ENCODE measurements around the gene CYBRD1. TPM values are rescaled to one million over a fixed set of nuclear protein-coding genes. Genes with fewer than 3 reads are reported as not detected.

The CYBRD1 gene
- total and polyA plus RNA-seq, 10 of the 15 experiments (the other 5 are each of a cell fraction or from before 2014, with no cell fraction given) = 10.8 to 51.9 (median 29.6) TPM

DNA sequence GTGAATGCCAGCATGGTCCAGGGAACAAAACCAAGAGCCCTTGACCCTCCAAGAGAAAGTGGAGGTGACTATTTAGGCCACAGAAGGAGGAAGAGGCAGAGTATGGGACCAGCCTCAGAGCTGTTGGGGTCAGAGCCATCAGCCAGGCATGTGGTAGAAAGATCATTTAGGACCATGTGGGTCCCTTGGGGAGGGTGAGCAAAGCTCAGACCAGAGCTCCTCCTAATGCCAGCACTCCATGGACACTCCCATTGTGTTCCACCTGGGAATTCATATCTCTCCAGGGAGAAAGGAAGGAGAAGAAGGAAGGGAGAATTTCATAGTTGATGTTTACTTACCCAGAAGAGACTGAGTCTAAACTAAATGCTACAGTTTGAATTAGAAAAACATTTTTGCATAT, 73.2 kb downstream of the CYBRD1 start (continued):
- TF ChIP-seq, protein P1, sequence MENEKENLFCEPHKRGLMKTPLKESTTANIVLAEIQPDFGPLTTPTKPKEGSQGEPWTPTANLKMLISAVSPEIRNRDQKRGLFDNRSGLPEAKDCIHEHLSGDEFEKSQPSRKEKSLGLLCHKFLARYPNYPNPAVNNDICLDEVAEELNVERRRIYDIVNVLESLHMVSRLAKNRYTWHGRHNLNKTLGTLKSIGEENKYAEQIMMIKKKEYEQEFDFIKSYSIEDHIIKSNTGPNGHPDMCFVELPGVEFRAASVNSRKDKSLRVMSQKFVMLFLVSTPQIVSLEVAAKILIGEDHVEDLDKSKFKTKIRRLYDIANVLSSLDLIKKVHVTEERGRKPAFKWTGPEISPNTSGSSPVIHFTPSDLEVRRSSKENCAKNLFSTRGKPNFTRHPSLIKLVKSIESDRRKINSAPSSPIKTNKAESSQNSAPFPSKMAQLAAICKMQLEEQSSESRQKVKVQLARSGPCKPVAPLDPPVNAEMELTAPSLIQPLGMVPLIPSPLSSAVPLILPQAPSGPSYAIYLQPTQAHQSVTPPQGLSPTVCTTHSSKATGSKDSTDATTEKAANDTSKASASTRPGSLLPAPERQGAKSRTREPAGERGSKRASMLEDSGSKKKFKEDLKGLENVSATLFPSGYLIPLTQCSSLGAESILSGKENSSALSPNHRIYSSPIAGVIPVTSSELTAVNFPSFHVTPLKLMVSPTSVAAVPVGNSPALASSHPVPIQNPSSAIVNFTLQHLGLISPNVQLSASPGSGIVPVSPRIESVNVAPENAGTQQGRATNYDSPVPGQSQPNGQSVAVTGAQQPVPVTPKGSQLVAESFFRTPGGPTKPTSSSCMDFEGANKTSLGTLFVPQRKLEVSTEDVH (IDR thresholded peaks at IDR 0.05; ENCODE audit: low read depth, partially characterized antibody) = no peak
- TF ChIP-seq PML (IDR thresholded peaks at IDR 0.05; ENCODE audit: low read length) = no peak

- ChIA-PET POLR2A (interaction anchor here (0.6 kb wide), 1 partner anchor 1767 kb away, joined by 5 read pairs; no protein-coding TSS in a partner anchor), SMC1A (ENCODE audit: uncharacterized antibody, unreplicated experiment) (interaction anchor here (0.7 kb wide), 1 partner anchor 455 kb away, joined by 3 read pairs; no protein-coding TSS in a partner anchor), RAD21 (ENCODE audit: unreplicated experiment) (interaction anchor here (1.0 kb wide), 1 partner anchor 22 kb away, joined by 5 read pairs; no protein-coding TSS in a partner anchor), CTCF (interaction anchor here (0.6 to 2.3 kb wide), 6 partner anchors 15 to 621 kb away, joined by 3 to 9 read pairs (median 4); no protein-coding TSS in a partner anchor)
- no peaks in the 10 kb centered on the region for H3K79me2 ChIP-seq (ENCODE audit: control insufficient read depth, insufficient read depth, low read length)
- H3K4me2 ChIP-seq (ENCODE audit: control insufficient read depth, insufficient read depth) = no peak overlapping the region
- ATAC-seq (no peak), FAIRE-seq (no peak), DNase-seq (ENCODE audit: low read depth, low spot score) (no peak)
- in situ Hi-C loops (cut with MboI) (loop anchor here (10.0 kb wide), 2 partner anchors 509 to 869 kb away; partner anchors contain the start of gene DLX2), intact Hi-C loops (cut with micrococcal nuclease; ENCODE audit: unreplicated experiment) (loop anchor here (5.0 kb wide), 2 partner anchors 106 to 531 kb away; no protein-coding TSS in a partner anchor)
- H3K27me3 ChIP-seq (replicated peaks in 1 of 2; ENCODE audit: control insufficient read depth in 2 of 2, insufficient read depth in 2 of 2, low read length in 1 of 2) = no peaks in the 10 kb centered on the region
- no peak overlapping the region for H2AFZ ChIP-seq (ENCODE audit: control insufficient read depth, low read depth, low read length)
- 18% methylated on average over 2 of the region's 2 CpGs for WGBS (ENCODE audit: insufficient coverage, insufficient replicate concordance, low lambda C conversion rate, missing lambda C conversion rate)
- no peaks in the 10 kb centered on the region for H3K36me3 ChIP-seq (ENCODE audit: control insufficient read depth in 2 of 2, insufficient read depth in 2 of 2, low read length in 1 of 2)
- H3K4me3 ChIP-seq = no peak overlapping the region
- no peak overlapping the region for H3K27ac ChIP-seq (ENCODE audit: control insufficient read depth, insufficient read depth)
- H3K4me1 ChIP-seq (ENCODE audit: control insufficient read depth, insufficient read depth, low read length) = no peaks in the 10 kb centered on the region
- no peaks in the 10 kb centered on the region; the same call in 2 of the 3 replicates for H3K9me3 ChIP-seq (replicated peaks; ENCODE audit: control insufficient read depth, insufficient read depth, low read length)
- no peak overlapping the region for H3K9ac ChIP-seq (ENCODE audit: control insufficient read depth, insufficient read depth, low read length)
- no peaks in the 10 kb centered on the region for H4K20me1 ChIP-seq (ENCODE audit: control insufficient read depth, insufficient read depth)
- no TSS peak for BruUV-seq (replicated peaks)
- TF ChIP-seq, protein P2, sequence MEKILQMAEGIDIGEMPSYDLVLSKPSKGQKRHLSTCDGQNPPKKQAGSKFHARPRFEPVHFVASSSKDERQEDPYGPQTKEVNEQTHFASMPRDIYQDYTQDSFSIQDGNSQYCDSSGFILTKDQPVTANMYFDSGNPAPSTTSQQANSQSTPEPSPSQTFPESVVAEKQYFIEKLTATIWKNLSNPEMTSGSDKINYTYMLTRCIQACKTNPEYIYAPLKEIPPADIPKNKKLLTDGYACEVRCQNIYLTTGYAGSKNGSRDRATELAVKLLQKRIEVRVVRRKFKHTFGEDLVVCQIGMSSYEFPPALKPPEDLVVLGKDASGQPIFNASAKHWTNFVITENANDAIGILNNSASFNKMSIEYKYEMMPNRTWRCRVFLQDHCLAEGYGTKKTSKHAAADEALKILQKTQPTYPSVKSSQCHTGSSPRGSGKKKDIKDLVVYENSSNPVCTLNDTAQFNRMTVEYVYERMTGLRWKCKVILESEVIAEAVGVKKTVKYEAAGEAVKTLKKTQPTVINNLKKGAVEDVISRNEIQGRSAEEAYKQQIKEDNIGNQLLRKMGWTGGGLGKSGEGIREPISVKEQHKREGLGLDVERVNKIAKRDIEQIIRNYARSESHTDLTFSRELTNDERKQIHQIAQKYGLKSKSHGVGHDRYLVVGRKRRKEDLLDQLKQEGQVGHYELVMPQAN (conservative IDR thresholded peaks at IDR 0.05) = no peak
- TF ChIP-seq FOXK2 (IDR thresholded peaks at IDR 0.05) (no peak), ZSCAN29 (IDR thresholded peaks at IDR 0.05) (no peak), ASH2L (IDR thresholded peaks at IDR 0.05; ENCODE audit: borderline replicate concordance, low read depth) (no peak), TBL1XR1 (IDR thresholded peaks at IDR 0.05; ENCODE audit: low read depth, low read length) (no peak), RELB (IDR thresholded peaks at IDR 0.05; ENCODE audit: low read depth) (no peak), NRF1 (conservative IDR thresholded peaks at IDR 0.05; ENCODE audit: low read depth, low read length) (no peak), PML (IDR thresholded peaks at IDR 0.05; ENCODE audit: low read length) (no peak)
- TF ChIP-seq, protein P3, sequence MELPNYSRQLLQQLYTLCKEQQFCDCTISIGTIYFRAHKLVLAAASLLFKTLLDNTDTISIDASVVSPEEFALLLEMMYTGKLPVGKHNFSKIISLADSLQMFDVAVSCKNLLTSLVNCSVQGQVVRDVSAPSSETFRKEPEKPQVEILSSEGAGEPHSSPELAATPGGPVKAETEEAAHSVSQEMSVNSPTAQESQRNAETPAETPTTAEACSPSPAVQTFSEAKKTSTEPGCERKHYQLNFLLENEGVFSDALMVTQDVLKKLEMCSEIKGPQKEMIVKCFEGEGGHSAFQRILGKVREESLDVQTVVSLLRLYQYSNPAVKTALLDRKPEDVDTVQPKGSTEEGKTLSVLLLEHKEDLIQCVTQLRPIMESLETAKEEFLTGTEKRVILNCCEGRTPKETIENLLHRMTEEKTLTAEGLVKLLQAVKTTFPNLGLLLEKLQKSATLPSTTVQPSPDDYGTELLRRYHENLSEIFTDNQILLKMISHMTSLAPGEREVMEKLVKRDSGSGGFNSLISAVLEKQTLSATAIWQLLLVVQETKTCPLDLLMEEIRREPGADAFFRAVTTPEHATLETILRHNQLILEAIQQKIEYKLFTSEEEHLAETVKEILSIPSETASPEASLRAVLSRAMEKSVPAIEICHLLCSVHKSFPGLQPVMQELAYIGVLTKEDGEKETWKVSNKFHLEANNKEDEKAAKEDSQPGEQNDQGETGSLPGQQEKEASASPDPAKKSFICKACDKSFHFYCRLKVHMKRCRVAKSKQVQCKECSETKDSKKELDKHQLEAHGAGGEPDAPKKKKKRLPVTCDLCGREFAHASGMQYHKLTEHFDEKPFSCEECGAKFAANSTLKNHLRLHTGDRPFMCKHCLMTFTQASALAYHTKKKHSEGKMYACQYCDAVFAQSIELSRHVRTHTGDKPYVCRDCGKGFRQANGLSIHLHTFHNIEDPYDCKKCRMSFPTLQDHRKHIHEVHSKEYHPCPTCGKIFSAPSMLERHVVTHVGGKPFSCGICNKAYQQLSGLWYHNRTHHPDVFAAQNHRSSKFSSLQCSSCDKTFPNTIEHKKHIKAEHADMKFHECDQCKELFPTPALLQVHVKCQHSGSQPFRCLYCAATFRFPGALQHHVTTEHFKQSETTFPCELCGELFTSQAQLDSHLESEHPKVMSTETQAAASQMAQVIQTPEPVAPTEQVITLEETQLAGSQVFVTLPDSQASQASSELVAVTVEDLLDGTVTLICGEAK (IDR thresholded peaks at IDR 0.05; ENCODE audit: borderline replicate concordance) = no peak
These were observed 73.6 kb downstream of the CYBRD1 start for GRCh38 chr2:171595896-171596295.
